GM21529 (cell line): ENCODE measurements around the gene TEX28.
"Not testable (repeated sequence)": the region's sequence is repeated elsewhere in the genome, so short reads cannot be mapped to it uniquely, and the experiment has no call there.

Experiments used
- ATAC-seq: cut with Tn5 transposase; IDR thresholded peaks from one replicate; pipeline ENCODE4 v1.9.1; 2021; ENCODE audit not compliant: unreplicated experiment

The TEX28 gene

GRCh38 chrX:154294791-154295574 lies at the start of gene TEX28:
Gene TEX28, minus strand, starts transcription at chrX:154295124. Its CDS starts 3,007 bp downstream, at chrX:154292117.
- ATAC-seq, result no peak

GRCh38 chrX:154343620-154344019 lies 48.7 kb upstream of the TEX28 start:
- ATAC-seq, result peak; percentile 30

GRCh38 chrX:154343063-154343462 lies 48.1 kb upstream of the TEX28 start:
- ATAC-seq, result not testable (repeated sequence)

- peak; percentile 71 for ATAC-seq
Observed at GRCh38 chrX:154341399-154342298, 46.7 kb upstream of the TEX28 start.

GRCh38 chrX:154334496-154334895 lies 39.6 kb upstream of the TEX28 start:
- ATAC-seq, result no peak

- ATAC-seq, result no peak
Observed at GRCh38 chrX:154333837-154334271, 38.9 kb upstream of the TEX28 start.

GRCh38 chrX:154333116-154333515 lies 38.2 kb upstream of the TEX28 start:
- no peak for ATAC-seq

GRCh38 chrX:154332561-154332960 lies 37.6 kb upstream of the TEX28 start:
- no peak for ATAC-seq

GRCh38 chrX:154329294-154329693 lies 34.4 kb upstream of the TEX28 start:
- no peak for ATAC-seq

- ATAC-seq, result no peak
Observed at GRCh38 chrX:154328646-154329045, 33.7 kb upstream of the TEX28 start.

GRCh38 chrX:154327038-154327820 lies 32.3 kb upstream of the TEX28 start:
- no peak for ATAC-seq

- no peak for ATAC-seq
Observed at GRCh38 chrX:154325541-154325940, 30.6 kb upstream of the TEX28 start.

GRCh38 chrX:154323537-154323936 lies 28.6 kb upstream of the TEX28 start:
- ATAC-seq, result no peak

GRCh38 chrX:154322890-154323289 lies 28.0 kb upstream of the TEX28 start:
- no peak for ATAC-seq

- no peak for ATAC-seq
Observed at GRCh38 chrX:154321594-154321993, 26.7 kb upstream of the TEX28 start.

GRCh38 chrX:154321152-154321551 lies 26.2 kb upstream of the TEX28 start:
- no peak for ATAC-seq

- no peak for ATAC-seq
Observed at GRCh38 chrX:154320406-154320805, 25.5 kb upstream of the TEX28 start.

- no peak for ATAC-seq
Observed at GRCh38 chrX:154317391-154317995, 22.6 kb upstream of the TEX28 start.

- no peak for ATAC-seq
Observed at GRCh38 chrX:154315416-154315815, 20.5 kb upstream of the TEX28 start.

GRCh38 chrX:154313147-154313546 lies 18.2 kb upstream of the TEX28 start:
- ATAC-seq, result no peak

- no peak for ATAC-seq
Observed at GRCh38 chrX:154312116-154312515, 17.2 kb upstream of the TEX28 start.
